OCI-LY3 (cell line): ENCODE results near the gene PEX10.

Source experiments
- EZH2phosphoT487 ChIP-seq: fragments of 200-600 bp; shearing (Covaris generic); IDR thresholded peaks from 2 replicates; pipeline ENCODE4 v1.6.1; 2018; ENCODE audit warnings: antibody characterized with exemption, mixed run types, low read depth
- TF ChIP-seq, protein P1 (sequence below): fragments of 200-600, 300-600 bp; sonication (generic); IDR thresholded peaks from 2 replicates; pipeline ENCODE4 v1.5.1; 2014; ENCODE audit warnings: antibody characterized with exemption, low read length, low read depth

DNA sequence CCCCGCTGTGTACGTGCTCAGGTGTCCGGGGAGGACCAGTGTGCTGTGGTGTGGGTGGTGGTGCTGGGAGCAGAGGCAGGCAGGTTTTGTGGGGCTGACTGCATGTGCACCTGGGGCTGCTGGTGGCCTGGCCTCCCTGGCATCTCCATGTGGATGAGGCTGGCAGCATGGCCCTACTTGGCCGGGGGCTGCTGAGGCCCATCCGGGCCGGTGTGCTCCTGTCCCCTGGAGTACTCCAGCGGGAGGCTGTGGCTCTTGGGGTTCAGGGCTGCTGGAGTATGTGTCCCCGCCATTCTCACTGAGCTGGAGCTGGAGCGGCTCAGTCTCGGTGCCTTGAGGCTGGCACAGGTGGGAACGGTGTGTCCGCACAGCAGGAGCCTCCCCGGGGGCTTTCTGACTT, 20.8 kb upstream of the PEX10 start:
- TF ChIP-seq, protein P1, sequence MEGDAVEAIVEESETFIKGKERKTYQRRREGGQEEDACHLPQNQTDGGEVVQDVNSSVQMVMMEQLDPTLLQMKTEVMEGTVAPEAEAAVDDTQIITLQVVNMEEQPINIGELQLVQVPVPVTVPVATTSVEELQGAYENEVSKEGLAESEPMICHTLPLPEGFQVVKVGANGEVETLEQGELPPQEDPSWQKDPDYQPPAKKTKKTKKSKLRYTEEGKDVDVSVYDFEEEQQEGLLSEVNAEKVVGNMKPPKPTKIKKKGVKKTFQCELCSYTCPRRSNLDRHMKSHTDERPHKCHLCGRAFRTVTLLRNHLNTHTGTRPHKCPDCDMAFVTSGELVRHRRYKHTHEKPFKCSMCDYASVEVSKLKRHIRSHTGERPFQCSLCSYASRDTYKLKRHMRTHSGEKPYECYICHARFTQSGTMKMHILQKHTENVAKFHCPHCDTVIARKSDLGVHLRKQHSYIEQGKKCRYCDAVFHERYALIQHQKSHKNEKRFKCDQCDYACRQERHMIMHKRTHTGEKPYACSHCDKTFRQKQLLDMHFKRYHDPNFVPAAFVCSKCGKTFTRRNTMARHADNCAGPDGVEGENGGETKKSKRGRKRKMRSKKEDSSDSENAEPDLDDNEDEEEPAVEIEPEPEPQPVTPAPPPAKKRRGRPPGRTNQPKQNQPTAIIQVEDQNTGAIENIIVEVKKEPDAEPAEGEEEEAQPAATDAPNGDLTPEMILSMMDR, result no peak
- no peak for TF ChIP-seq EZH2phosphoT487
